ENCODE data around the gene PRCC.
A peak's percentile ranks its signal among the peaks of the same experiment; 100 is the strongest.

Gene PRCC

DNA sequence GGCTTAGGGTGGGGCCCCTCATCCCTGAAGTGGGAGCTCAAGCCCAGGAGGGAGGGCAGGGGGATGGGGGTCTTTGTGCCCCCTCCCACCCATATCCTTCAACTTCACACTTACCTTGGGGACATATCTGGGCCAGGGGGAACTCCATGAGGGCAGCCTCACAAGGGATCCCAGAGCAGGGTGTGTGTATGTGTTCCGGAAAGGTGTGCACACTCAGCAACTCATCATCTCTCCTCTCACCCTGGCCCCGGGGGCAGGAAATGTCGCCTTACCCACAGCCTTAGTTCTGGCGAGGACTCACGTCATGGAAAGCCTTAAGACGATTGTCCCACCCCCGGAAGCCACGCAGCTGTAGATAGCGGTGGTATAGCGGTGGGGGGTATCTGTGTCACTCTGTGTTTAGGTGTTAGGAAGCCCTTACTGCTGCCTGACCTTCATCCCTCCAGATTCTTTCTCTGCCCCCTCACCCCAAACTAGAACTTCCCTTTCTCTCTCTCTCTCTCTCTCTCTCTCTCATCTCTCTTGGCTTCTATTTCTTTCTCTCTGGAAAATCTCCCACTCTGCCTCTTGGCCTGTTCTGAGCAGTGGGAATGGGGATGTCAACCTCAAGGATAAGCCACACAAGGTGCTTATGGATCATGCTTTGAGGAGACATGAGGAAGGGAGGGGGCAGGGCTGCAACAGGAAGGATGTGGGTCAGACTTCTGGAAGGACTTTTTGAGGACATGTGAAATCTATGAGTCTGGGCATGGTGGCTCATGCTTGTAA is 49.4 kb downstream of the PRCC start, which contains the start of gene SH2D2A:
Gene SH2D2A (minus strand): TSS at position 288 of the 768 bp plus-strand sequence. CDS start 140 bp downstream, at position 148.
- peak; percentile 79 for DNase-seq

DNA sequence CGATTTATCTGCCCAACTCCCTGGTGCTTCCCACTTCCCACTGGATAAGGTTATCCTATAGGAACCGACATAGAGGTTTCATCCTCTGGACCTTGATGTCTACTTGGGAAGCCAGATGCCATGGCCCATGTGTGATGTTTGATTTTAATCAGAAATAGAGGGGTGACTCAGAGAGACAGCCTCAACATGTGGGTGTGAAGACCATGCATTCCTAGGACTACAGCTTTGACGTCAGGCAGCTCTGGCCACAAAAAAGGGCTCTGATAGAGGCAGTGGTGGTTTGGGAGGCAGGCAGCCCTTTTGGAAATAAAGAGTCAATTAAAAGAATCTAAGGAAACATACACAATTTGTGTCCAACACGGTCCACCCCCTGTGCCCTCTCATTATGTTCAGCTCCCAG is 54.5 kb downstream of the PRCC start:
- no peak for DNase-seq

DNA sequence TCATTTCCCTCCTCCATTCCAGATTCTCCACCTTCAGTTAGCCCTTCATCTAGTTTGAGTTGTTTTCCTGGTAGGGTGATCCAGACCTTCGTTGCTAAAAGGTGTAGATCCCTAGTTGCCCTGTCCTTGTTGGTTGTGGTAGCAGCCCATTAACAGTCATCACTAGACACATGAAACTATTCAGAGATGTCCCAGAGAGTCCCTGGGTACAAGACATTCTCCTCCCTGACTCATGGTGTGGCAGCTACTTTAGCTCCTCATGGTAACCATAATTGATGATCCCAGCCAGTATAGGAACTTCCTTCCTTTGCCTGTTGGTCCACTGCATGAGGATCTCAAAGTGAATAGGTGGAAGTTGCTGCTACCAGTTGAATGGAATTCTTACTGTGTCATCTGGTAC is 55.3 kb downstream of the PRCC start:
- no peak for DNase-seq

DNA sequence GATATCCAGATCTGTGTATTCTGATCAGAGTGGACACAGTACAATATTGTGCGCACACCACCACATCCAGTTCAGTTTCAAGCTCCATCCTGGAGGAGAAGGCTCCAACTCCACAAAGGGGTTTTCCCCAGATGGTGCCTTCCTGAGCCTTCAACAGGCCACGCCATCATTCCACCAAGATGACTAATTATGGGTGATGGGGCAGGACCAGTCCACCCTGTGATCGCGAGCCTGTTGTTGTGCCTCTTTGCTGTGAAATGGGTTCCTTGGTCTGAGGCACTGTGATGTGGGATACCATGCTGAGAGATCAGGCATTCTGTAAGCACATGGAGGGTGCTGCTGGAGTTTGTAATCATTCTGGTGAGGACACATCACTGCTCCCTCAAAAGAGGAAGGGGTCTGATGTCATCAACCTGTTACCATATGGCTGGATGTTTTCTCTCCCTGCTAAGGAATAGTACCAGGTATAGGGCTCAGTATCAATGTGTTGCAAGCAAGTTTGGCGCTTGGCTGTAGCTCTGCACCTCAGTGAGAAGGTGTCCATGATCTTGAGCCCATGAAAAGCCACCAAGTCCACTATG is 56.0 kb downstream of the PRCC start:
- no peak for DNase-seq

DNA sequence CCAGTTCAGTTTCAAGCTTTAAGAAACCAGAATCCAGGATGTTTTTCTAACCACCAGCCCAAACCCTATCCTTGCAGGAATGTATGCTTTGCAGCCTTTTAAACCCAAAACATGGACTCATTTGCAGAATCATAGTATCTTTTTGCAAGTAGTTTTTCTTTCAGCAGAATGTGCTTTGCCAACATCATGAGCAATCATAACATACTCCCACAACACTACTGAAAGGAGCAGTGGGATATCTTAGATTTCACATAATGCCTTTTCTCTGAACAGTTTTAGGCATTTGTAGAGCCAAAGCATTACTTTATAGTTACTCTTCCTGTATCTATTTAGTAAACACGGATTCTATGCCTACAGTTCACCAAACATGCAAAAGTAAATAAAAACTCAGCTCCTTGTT is 59.3 kb downstream of the PRCC start:
- DNase-seq: no peak

DNA sequence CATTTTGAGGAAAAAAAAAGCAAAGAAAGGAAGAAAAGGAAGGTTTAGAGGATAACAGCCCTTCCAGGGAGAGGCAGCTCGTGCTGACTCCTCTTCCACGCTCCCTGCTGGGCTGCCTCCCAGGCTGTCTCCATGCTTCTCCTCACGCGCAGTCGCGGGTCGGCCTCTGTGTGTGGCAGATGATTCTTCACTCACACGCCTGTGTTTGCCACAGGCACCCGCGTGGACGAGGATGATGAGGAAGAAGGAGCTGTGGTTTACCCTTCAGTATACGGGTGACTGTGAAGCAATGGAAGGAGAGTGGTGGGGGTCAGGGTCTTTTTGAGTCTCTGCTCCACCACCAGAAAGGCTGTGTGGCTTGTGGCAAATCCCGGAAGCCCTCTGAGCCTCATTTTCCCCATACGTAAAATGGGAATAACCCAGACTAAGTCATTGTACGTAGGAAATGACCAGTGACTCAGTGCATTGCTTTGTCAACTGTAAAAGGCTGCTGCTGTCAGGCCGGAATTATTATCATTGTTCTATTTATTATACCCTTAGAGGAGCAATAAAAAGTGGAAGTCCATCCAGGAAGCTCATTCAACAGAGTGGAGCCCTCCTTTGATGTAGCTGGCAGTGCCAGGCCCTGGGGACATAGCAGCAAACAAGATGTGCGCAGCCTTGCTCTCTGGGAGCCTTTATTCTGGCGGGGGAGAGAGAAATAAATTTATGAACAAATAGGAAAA is 61.2 kb downstream of the PRCC start:
- DNase-seq: no peak

DNA sequence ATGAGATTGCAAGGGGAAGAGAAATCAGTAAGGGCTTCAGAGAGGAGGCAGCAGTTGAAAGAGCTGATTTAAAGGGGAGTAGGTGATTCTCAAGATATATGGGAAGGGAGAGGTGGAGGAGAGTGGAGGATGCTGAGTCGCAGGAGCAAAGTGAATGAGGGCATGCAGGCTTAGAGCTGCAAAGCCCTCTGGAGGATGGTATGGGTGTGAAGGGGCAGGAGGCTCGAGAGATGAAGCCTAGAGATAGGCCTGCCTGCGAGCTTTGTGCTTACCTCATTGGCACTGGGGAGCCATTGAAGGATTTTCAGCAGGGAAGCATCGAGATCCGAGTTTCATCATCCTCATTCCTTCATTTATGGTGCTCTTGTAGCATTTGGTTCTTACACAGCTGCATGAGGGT is 65.1 kb downstream of the PRCC start:
- no peak for DNase-seq

DNA sequence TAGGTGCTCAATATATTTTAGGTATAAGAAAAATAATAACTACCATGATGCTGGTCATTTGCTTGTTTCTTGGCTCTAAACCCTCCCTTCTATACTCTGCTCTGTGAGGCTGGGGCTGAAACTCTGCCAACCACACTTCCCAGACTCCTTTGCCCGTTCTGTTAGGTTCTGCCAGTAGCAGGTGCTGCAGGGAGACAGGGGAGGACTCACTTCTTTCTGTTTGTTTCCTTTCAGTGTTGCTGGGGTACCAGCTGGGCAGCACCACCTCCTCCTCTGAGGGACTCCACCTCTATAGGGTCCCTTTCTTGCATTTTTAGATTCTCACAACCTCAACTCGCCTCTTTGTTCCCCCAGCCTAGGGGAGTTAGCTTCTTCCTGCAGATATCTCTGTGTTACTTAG is 66.3 kb downstream of the PRCC start:
- no peak for DNase-seq

DNA sequence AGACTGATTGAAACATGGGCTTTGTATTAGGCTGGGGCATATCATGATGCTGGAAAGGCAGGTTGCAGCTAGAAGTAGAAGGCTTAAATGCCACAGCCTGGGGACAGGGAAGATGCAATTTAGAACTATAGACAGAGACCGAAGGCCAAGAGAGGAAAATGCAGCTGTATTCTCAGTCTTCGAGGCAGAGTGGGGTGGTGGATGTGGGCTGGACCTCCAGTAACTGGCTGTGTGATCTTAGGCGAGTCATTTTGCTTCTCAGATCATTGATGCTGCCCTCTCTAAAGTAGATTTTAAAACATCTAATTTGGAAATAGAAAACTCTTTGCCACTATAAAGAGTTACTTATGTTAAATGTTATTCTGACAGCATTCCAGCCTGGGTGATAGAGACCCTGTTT is 67.0 kb downstream of the PRCC start:
- DNase-seq: no peak

DNA sequence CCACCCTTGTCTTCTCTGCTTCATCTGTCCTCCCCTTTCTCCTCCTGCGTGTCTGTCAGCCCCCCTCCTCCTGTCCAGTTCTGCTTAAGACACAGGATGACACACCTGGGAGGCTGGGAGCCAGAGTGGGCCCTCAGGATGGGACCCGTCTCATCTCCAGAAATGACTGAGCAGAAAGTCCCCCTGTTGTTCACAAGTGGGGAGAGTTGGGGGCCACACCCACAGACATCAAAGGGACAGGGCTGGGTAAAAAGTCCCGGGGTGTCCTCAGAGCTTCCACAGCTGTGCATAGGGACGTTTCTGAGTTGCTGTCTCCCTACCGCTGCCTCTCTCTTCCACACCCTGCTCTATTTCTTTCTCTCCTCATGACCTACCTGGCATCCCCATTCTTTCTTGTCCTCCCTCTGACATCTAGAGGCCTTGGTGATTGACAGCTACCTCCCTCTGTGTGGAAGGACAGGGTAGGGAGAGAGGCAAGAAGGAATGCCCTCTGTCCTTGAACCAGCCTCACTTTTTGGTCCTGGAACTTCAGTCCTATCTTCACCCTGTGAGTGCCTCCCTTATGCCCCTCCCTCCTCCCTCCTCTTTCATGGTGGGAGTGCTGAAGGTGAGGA is 68.8 kb downstream of the PRCC start:
- no peak for DNase-seq

DNA sequence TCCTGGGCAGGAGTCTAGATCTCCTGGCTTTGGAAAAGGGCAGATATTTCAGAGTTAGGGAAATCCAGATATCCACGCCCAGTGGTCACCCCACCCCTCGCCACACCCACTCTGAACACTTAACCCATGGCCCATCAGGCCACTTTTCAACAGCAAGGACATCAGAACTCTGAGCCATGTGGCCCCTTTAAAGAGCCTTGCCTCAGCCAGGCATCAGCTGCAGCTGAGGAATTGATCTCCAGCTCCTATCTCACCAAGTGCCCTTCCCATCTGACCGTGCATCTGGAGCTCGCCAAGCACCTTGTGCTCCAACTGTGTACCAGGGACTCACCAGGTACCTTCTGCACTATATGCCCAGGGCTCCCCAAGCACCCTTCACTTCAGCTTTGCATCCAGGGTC is 69.6 kb downstream of the PRCC start:
- no peak for DNase-seq

DNA sequence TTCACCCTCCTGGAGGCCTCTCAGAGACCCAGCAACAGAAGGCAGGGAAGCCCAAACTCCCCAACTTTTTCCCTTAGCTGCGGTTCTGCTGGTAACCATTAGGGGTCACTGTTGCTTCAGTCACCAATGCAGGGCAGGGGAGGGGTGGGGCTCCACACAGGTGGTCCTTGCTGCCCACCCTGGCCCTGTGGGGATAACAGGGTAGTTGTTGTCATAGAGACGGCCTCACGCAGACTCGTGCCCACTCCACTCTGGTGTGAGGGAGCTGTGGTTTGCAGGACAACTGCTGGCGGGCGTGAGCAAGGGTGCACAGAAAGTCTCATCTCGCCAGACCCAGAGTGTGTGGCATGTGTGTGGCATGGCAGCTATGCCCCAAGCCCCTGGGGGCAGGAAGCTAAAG is 71.6 kb downstream of the PRCC start:
- no peak for DNase-seq

DNA sequence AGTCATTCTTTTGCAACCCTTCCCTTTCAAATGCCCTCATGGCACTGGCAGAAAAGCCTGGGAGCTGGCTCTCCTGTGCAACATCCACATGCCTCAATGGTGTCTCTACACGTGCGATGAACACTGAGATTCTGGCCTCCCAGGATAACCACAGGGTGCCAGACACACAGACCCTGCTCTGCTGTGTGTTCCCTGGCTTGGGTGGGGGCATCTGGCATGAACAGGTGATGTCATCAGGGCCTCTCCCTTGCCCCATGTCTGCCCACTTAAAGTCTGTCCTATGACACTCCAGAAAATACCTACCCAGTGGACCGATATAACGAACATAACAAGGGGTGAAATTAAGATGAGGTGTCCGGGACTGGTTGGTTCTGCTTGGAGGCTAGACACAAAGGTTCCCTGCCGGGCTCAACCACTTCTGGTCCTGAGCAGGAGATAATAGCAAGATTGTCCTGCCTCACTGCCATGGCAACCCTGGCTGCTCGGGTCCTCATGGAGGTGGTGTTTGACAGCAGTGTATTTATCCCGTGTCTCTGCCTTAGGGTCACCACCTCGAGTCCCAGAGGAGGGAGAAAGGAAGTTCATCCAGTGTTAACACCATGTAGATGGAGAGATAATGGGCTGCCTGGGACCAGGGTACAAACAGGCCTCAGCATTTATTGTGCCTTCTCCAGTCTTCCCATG is 72.2 kb downstream of the PRCC start:
- no peak for DNase-seq

DNA sequence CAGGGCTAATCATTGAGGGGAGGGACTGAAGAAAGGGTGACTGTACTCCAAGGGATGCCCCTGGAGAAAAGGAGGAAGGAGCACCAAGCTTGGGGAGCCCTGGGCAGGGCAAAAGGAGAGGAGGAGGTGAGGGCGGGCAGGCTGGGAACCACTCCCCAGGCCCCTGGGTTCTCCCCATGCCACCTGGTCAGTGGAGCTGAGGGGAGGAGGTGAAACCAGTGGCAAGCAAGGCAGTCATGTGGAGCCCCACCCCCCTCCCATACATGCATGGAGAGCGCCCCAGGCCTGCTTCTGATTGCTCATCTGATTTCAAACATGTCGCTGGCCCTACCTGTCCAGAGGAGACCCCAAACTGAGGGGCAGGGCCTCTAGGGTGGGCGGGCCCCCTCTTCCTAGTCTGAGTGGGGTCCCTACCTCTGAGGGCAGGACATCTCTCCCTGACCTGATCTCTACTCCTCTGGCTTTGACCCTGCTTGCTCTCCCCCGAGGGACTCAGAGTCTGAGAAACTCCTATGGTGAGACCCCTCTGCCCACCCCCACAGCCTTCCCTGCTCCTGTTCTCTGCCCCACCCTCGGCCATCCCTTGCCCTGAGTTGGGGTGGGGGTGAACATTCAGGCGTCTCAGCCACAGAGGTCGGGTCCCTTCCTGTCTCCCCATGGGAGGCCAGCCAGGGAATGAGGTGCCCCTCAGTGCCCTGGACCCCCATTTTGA is 73.0 kb downstream of the PRCC start:
- no peak for DNase-seq

DNA sequence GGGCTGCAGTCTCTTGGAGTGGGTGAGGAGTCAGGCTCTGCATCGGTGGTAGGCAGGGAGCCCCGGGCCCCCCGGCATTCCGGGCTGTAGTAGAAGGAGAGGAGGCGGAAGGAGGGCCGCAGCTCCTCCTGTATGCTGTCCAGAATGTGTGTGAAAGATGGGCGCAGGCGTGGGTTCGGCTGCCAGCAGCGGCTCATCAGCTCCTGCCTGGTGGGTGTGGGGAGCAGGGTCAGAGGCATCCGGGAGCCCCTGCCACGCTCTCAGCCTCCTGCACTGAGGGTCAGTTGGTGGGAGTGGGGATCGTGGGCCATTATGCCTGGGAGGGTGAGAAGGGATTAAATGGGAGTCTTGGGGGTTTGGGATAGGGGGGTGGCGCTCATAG is 73.6 kb downstream of the PRCC start:
- DNase-seq: no peak

DNA sequence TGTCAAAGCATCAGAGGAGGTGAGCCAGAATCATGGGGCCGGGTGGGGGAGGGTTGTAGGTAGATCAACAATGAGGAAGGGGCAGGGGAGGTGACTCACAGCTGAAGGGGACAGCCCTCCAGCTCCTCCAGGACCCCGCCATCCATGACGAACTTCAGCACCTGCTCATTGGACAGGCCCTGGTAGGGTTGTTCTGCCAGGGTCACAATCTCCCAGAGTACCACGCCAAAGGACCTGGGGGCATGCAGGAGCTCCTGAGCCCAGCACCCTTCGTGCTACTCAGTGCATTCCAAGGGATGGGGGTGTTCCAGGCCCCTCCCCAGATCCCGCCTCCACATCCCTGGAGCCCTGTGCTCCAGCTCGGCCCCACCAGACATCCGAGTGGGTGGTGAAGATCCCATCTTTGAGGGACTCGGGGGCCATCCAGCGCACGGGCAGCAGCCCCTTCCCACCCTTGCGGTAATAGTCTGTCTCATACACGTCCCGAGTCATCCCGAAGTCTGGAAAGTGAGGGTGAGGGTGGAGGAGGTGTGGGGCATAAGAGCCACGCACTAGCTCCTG is 74.0 kb downstream of the PRCC start:
- DNase-seq: no peak

DNA sequence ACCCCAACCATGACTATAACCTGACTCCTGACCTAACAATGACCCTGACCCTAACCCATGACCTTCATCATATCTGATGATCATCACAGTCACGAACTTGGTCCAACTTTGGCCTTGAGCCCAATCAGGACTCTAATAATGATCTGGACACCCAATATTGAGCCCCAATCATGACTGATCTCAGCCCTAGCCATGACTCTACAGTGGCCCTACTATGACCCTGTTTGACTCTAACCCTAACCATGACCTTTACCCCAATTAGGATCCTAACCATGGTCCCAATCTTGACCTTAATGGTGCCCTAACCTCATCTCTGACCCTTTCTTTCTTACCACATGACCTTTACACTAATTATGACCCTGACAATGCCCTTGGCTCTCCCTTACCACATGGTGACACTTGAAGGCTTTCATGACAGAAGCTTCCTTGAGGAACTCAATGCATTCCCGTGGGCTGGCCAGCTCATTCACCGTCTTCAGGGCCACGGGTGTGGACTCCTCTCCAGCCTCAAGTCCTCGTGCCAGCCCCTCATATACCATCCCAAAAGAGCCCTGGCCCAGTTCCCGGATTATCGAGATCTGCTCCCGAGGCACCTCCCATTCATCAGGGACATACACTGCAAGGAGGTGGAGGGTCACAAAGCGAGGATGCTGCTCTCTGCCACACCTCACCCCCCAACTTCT is 75.4 kb downstream of the PRCC start:
- DNase-seq: no peak

DNA sequence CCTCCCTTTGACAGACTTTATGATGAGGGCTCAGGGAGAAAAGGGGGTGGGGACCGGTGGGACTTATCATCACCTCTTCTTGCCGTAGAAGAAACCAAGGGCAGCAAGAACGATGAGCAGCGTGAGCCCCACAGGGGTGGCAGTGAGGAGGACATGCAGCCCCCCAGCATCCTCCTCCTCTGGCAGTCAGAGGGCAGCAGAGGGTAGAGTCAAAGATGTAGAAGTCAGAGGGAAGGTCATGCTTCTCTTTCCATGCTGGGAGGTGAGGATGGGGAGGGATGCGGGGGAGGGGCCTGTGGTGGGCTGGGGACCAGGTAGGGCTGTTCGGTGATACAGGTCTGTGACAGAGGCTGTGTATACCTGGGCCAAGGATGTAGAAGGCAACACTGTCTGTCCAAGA is 76.8 kb downstream of the PRCC start:
- no peak for DNase-seq

DNA sequence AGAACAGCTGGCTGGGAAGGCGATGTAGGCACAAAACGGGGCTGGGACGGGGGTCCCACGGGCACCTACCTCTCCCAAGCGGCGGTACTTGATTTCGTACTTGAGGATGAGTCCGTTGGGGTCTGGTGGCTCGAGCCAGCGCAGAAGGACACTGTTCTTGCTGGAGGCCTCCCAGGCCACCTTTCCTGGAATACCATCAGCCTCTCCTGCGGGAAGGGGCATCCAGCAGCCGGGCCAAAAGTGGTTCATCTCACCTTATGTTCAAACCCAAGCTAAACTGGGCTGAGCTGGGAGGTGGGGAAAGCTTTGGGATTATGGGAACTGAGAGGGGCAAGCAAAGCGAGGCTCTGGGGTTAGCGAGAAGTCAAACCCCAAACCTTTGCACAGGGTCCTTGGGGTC is 77.3 kb downstream of the PRCC start:
- no peak for DNase-seq

DNA sequence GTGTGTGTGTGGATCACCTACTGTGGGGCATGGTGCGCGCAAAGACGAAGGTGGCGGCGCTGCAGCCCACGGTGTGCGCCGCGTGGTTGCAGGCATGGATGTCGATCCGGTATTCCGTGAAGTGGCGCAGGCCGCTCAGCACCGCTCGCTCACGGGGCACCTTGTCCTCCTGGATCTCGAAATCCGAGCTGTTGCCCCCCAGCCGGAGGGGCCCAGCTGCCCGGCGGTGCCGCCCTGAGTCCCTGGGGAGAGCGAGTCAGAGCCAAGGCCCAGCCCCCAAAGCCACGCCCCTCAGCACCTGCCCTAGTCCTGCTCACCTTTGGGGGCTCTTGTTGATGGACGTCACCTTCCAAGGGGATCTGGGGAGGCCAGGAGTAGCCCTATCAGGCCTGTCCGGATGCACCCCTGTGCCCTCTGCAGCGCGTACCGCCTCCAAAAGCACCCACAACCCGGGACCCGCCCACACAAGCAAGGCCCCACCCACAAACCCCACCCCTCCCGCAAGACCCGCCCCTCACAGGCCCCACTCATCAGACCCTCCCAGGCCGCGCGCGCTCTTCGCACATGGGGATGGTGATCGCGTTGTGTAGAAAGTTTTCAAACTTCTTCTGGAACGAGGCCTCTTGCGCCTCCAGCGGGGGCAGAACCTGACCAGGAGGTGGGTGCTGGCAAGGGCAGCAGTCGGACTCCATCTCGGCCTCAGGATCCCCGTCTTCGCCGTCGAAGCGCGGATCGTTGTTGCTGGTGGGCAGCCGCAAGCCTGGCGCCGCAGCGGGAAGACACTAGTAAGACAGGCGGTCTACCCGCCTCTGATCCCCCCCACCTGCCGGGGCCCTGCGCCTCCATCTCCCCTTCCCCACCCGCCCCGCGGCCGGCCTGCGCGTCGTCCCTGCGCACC is 78.0 kb downstream of the PRCC start:
- no peak for DNase-seq

All from GDM1 (cell line).